Measurements from ENCODE around the gene NUBP2.

The NUBP2 gene

DNA sequence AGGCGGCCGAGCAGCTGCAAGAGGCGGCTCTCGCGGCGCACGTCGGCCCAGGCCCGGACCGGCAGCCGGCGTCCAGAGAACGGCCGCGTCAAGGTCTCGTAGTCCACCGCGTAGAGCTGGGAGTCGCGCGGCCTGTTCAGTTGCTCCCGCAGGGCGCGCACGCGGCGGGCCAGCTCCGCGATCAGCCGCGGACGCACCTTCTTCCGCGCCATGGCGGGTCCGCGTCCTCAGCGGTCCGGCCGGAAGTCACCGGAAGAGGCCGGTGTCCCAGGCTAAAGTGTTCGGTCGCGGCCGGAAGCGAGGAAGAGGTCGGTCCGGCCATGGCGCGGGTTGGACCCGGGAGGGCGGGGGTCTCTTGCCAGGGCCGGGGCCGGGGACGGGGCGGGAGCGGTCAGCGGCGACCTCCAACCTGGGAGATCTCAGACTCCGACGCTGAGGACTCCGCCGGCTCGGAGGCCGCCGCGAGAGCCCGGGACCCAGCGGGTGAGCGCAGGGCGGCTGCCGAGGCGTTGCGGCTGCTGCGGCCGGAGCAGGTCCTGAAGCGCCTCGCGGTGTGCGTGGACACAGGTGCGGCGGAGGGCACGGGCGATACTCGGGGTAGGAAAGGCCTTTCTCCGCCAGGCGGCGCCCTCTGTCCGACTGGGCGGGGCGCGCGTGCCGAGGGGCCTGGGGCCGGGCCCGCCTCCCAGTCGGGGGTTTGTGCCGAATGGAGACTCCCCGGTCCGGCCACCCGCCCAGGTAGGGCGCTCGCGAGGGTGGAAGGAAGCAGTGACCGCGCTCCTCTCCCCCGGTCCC is 9.7 kb upstream of the NUBP2 start, which contains the start of gene MRPS34:
MRPS34 (minus strand) TSS at position 227 of the 795 bp plus-strand sequence; CDS start at position 212, 15 bp downstream.
- DNase-seq: peak; percentile 90 to 96 (median 92)

GRCh38 chr16:1773703-1774447 is 8.9 kb upstream of the NUBP2 start:
- DNase-seq: peak in 1 of 3 experiments; percentile 36

- no peak for DNase-seq
These were observed 8.3 kb upstream of the NUBP2 start for GRCh38 chr16:1774448-1774780.

GRCh38 chr16:1775006-1775845 is 7.5 kb upstream of the NUBP2 start:
- DNase-seq: no peak

- DNase-seq: peak in 1 of 3 experiments; percentile 4
These were observed 6.7 kb upstream of the NUBP2 start for GRCh38 chr16:1775846-1776671.

DNA sequence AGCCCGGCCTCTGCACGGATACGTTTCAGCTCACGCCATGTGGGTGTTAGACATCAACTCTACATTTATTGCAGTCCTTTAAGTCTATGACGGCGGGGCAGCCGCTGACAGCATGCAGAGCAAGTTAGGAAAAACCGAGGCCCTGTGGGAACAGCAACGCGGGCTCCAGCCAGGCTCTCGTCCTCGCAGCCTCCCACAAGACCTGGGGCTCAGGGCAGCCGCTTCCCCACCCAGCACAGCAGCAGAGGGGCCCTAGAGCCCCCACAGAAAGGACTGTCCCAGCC is 6.1 kb upstream of the NUBP2 start:
- no peak for DNase-seq

DNA sequence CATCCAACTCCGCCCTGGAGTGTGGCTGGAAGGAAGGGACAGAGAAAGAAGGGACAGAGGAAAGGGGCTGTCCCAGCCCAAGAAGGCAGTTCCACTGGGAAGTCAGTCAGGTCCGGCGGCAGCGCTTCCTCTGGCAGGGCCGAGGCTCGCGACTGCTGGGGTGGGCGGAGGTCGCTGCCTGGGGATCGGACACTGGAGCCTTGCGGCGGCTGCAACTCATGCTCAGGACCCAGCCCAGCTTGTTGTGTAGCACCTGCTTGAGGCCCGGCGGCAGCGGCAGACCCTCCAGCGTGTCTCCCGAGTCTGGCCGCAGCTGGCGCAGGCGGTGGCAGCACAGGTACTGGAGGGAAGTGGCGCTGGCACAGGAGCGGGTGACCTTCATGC is 5.8 kb upstream of the NUBP2 start:
- DNase-seq: no peak

DNA sequence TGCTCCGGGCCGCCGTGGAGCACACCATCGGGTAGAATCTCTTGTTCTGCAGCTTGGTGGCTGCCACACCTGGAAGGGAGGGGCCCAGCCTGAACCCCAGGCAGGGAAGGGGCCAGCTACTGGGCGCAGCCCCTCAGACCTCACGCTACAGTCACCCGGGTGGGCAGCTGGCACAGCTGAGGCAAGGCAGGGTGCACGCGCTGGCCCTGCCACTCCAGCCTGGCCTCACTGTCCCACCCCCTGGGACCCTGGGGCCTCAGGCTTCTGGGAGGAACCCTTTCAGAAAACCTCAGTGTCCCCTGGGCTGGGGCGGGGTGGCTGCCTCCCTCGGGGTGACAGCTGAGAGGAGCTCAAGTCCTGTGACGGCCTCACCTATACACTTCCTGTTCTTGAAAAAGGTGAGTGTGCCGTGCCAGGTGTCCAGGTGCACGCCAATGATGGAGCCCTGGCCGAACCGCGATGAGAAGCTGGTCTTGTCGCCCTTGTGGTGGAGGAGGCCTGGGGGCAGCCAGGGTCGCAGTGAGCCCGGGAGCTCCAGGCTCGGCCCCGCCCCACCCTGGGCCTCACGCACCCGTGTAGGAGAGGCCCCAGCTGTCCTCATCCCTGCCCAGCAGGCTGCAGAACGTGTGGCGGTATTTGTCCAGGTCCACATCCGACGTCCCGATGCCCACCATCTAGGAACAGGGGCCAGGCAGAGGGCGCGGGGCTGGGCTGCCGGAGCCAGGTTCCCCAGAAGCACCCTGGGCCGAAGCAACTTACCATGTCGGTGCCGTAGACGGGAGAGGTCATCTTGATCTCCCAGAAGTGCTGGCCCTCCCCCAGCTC is 5.2 kb upstream of the NUBP2 start:
- no peak for DNase-seq

GRCh38 chr16:1778200-1779179 is 4.3 kb upstream of the NUBP2 start:
- DNase-seq: peak in 1 of 3 experiments; percentile 4

GRCh38 chr16:1779234-1779701 is 3.5 kb upstream of the NUBP2 start:
- no peak for DNase-seq

GRCh38 chr16:1779741-1780676 is 2.8 kb upstream of the NUBP2 start:
- no peak for DNase-seq

GRCh38 chr16:1780677-1781072 is 2.1 kb upstream of the NUBP2 start:
- DNase-seq: no peak

GRCh38 chr16:1781254-1781653 is 1.5 kb upstream of the NUBP2 start:
- DNase-seq: no peak

GRCh38 chr16:1781758-1782407 is 877 bp upstream of the NUBP2 start:
- peak in 2 of 3 experiments; percentile 60 to 66 for DNase-seq

- DNase-seq: no peak
These were observed 2.5 kb downstream of the NUBP2 start for GRCh38 chr16:1784977-1785845.

DNA sequence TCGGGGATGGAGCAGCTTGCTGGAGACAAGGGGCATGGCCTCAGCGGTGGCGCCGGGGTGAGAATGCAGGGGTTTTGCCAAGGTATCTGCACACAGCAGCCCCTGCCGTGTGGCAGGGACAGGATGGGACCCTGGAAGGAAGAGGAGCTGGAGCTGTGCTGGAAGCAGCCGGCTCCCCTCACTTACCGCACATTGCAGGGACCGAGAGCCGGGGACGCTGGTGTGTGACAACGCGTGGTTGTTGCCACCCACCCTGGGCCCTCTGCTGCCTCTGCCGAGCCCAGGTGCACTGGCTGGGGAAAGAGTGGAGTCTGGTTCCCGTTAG is 3.0 kb downstream of the NUBP2 start:
- DNase-seq: no peak

- DNase-seq: no peak
These were observed 3.7 kb downstream of the NUBP2 start for GRCh38 chr16:1786242-1787055.
